CD14-positive monocyte (primary cell): ENCODE measurements around the gene MACO1. TPM values are rescaled to one million over a fixed set of nuclear protein-coding genes. Genes with fewer than 3 reads are reported as not detected.
"Not testable (repeated sequence)": the region's sequence is repeated elsewhere in the genome, so short reads cannot be mapped to it uniquely, and the experiment has no call there.

ENCODE experiments used
- DNase-seq, 3 donors: peaks; one replicate each; pipeline ENCODE4 v3.0.0-alpha.2; 2011 to 2022
- H2AFZ ChIP-seq: 2 replicates; pipeline ENCODE4 v1.6.0; 2012; ENCODE audit warnings: mild to moderate bottlenecking, low read depth, low read length, inconsistent platforms; ENCODE audit not compliant: insufficient read depth, poor library complexity, severe bottlenecking
- H3K27ac ChIP-seq, 2 donors: 1 replicate in 1 of 2; 2 replicates in 1 of 2; pipeline ENCODE4 v1.5.1; 2012 to 2013; ENCODE audit warnings: low read length in 2 of 2, control low read depth in 1 of 2, inconsistent platforms in 1 of 2, low read depth in 1 of 2, mild to moderate bottlenecking in 1 of 2
- H3K27me3 ChIP-seq, 2 donors: one replicate each; pipeline versions ENCODE4 v1.6.0 to v1.6.1; 2011 to 2013; ENCODE audit warnings: low read length in 2 of 2; ENCODE audit not compliant: control insufficient read depth in 2 of 2, insufficient read depth in 2 of 2
- H3K36me3 ChIP-seq, 2 donors: replicated peaks in 1 of 2; 1 replicate in 1 of 2; 2 replicates in 1 of 2; pipeline versions ENCODE4 v1.5.1 to v1.6.1; 2012 to 2013; ENCODE audit warnings: low read length in 2 of 2, control low read depth in 1 of 2, inconsistent platforms in 1 of 2, mild to moderate bottlenecking in 1 of 2; ENCODE audit not compliant: insufficient read depth in 2 of 2, control insufficient read depth in 1 of 2
- H3K4me1 ChIP-seq, 2 donors: 1 replicate in 1 of 2; 2 replicates in 1 of 2; pipeline versions ENCODE4 v1.5.1 to v1.6.1; 2012 to 2013; ENCODE audit warnings: low read length in 2 of 2, control low read depth in 1 of 2, inconsistent platforms in 1 of 2, mild to moderate bottlenecking in 1 of 2, moderate library complexity in 1 of 2; ENCODE audit not compliant: insufficient read depth in 2 of 2, control insufficient read depth in 1 of 2
- H3K4me2 ChIP-seq: replicated peaks from 2 replicates; pipeline ENCODE3; 2012; ENCODE audit warnings: low read length, moderate library complexity, mild to moderate bottlenecking; ENCODE audit not compliant: poor library complexity, severe bottlenecking; ENCODE audit errors: extremely low read depth
- H3K4me3 ChIP-seq, 3 experiments: fragments of 200-600 bp in 1 of 3; sonication (generic) in 1 of 3; replicated peaks in 1 of 3; 1 replicate in 2 of 3; 2 replicates in 1 of 3; pipeline ENCODE4 v1.5.1; 2011 to 2013; ENCODE audit warnings: low read length in 3 of 3, mild to moderate bottlenecking in 3 of 3, control low read depth in 2 of 3, low read depth in 2 of 3, inconsistent platforms in 1 of 3, moderate library complexity in 1 of 3
- H3K79me2 ChIP-seq: 2 replicates; pipeline ENCODE4 v1.6.0; 2012; ENCODE audit warnings: mild to moderate bottlenecking, control low read depth, inconsistent platforms, low read length, moderate library complexity; ENCODE audit not compliant: insufficient read depth
- H3K9ac ChIP-seq: 2 replicates; pipeline ENCODE4 v1.6.0; 2017; ENCODE audit warnings: low read length, mild to moderate bottlenecking; ENCODE audit not compliant: insufficient read depth, poor library complexity, severe bottlenecking
- H3K9me3 ChIP-seq, 2 donors: replicated peaks in 1 of 2; 1 replicate in 1 of 2; 2 replicates in 1 of 2; pipeline versions ENCODE4 v1.5.1 to v1.6.1; 2012 to 2013; ENCODE audit warnings: low read length in 2 of 2, control low read depth in 1 of 2; ENCODE audit not compliant: control insufficient read depth in 1 of 2, insufficient read depth in 1 of 2
- H4K20me1 ChIP-seq: 2 replicates; pipeline ENCODE4 v1.6.0; 2012; ENCODE audit warnings: mild to moderate bottlenecking, low read length, control low read depth, moderate library complexity; ENCODE audit not compliant: insufficient read depth
- H3K27ac Mint-ChIP-seq, 7 donors: one replicate each; pipeline ENCODE4 v1.8.0; 2020; ENCODE audit warnings: mild to moderate bottlenecking in 7 of 7, mixed read lengths in 7 of 7, moderate library complexity in 6 of 7, inconsistent platforms in 2 of 7
- H3K27me3 Mint-ChIP-seq, 3 donors: one replicate each; pipeline ENCODE4 v1.8.0; 2021 to 2022; ENCODE audit warnings: low read depth in 3 of 3, mild to moderate bottlenecking in 3 of 3, mixed read lengths in 3 of 3, moderate library complexity in 3 of 3, inconsistent platforms in 1 of 3
- H3K36me3 Mint-ChIP-seq, 2 donors: one replicate each; pipeline ENCODE4 v1.8.0; 2020; ENCODE audit warnings: mixed read lengths in 2 of 2, inconsistent platforms in 1 of 2, mild to moderate bottlenecking in 1 of 2
- H3K4me1 Mint-ChIP-seq: one replicate; pipeline ENCODE4 v1.8.0; 2020; ENCODE audit warnings: mild to moderate bottlenecking, mixed read lengths
- H3K4me3 Mint-ChIP-seq, 2 donors: one replicate each; pipeline ENCODE4 v1.8.0; 2020; ENCODE audit warnings: mild to moderate bottlenecking in 2 of 2, mixed read lengths in 2 of 2, moderate library complexity in 1 of 2
- H3K9me3 Mint-ChIP-seq, 7 donors: one replicate each; pipeline ENCODE4 v1.8.0; 2020 to 2022; ENCODE audit warnings: mixed read lengths in 7 of 7, mild to moderate bottlenecking in 6 of 7, moderate library complexity in 6 of 7, inconsistent platforms in 2 of 7
- WGBS: methylation state at CpG from one replicate; pipeline ENCODE4 v1.1.5; 2013; ENCODE audit warnings: missing lambda C conversion rate; ENCODE audit not compliant: insufficient coverage; 5-methylcytosine and 5-hydroxymethylcytosine counted together
- intact Hi-C, 2 donors: fragments of 100-400 bp; cut with micrococcal nuclease; formaldehyde crosslinking; loops; one replicate each; pipeline versions ENCODE4 v1.15.0 to v1.15.1; 2023
- polyA plus RNA-seq, 3 donors: library from polyadenylated mRNA; depleted of rRNA in 1 of 3; unstranded in 2 of 3; stranded (reverse) in 1 of 3; fragments of 300-500 nt in 2 of 3; fragments of >200 nt in 1 of 3; fragmentation: Illumina TruSeq in 2 of 3; gene quantifications; 1 replicate in 2 of 3; 2 replicates in 1 of 3; pipeline ENCODE4 v1.2.3, GENCODE V29; 2012 to 2021

The MACO1 gene
- polyA plus RNA-seq, 3 donors: 2.6 to 4.1 (median 3.9) TPM

- H3K4me3 ChIP-seq, H3K4me1 Mint-ChIP-seq, H3K4me3 Mint-ChIP-seq, H4K20me1 ChIP-seq, H3K4me1 ChIP-seq, H3K27me3 Mint-ChIP-seq, intact Hi-C loops, H3K79me2 ChIP-seq, H3K9me3 ChIP-seq, H3K9me3 Mint-ChIP-seq, H3K36me3 Mint-ChIP-seq, H3K27ac ChIP-seq, H2AFZ ChIP-seq, H3K27me3 ChIP-seq, H3K27ac Mint-ChIP-seq, H3K4me2 ChIP-seq, H3K36me3 ChIP-seq, H3K9ac ChIP-seq, DNase-seq: not testable (repeated sequence)
- WGBS: 93% methylated on average over 2 of the region's 4 CpGs
These were observed 43.6 kb upstream of the MACO1 start for GRCh38 chr1:25387096-25387495.

- H3K27ac ChIP-seq, H2AFZ ChIP-seq, H3K27ac Mint-ChIP-seq, intact Hi-C loops, H3K9me3 ChIP-seq, H3K4me2 ChIP-seq, H3K4me1 Mint-ChIP-seq, H3K4me3 Mint-ChIP-seq, H3K79me2 ChIP-seq, H3K9ac ChIP-seq, H3K4me3 ChIP-seq, H4K20me1 ChIP-seq, H3K36me3 ChIP-seq, H3K4me1 ChIP-seq, H3K27me3 ChIP-seq, H3K36me3 Mint-ChIP-seq, DNase-seq, H3K27me3 Mint-ChIP-seq, H3K9me3 Mint-ChIP-seq: not testable (repeated sequence)
- 100% methylated on average over 2 of the region's 9 CpGs for WGBS
These were observed 42.0 kb upstream of the MACO1 start for GRCh38 chr1:25388691-25389090.

GRCh38 chr1:25389721-25390120 lies 41.0 kb upstream of the MACO1 start:
- H3K79me2 ChIP-seq, H3K4me3 ChIP-seq, H3K36me3 Mint-ChIP-seq, H3K27me3 ChIP-seq, H3K4me1 ChIP-seq, H3K4me2 ChIP-seq, H3K27me3 Mint-ChIP-seq, H3K27ac Mint-ChIP-seq, H3K4me1 Mint-ChIP-seq, H3K4me3 Mint-ChIP-seq, H2AFZ ChIP-seq, H3K9me3 Mint-ChIP-seq, H3K9me3 ChIP-seq, H4K20me1 ChIP-seq, H3K9ac ChIP-seq, H3K36me3 ChIP-seq, DNase-seq, H3K27ac ChIP-seq: not testable (repeated sequence)
- 59% methylated on average over 2 of the region's 3 CpGs for WGBS
- intact Hi-C loops: loop anchor here in 1 of 2 donors (10.0 kb wide), 1 partner anchor 95 kb away; no protein-coding TSS in a partner anchor
